ENCODE data around the gene LCA5. TPM values are rescaled to one million over a fixed set of nuclear protein-coding genes. Genes with fewer than 3 reads are reported as not detected.

LCA5 gene
- total RNA-seq, 2 donors from 2014 or later: 4.6 to 7.0 TPM

- H3K9me3 ChIP-seq: no peaks in the 10 kb centered on the region
Observed at GRCh38 chr6:79546186-79546585, 9.0 kb upstream of the LCA5 start.

GRCh38 chr6:79544939-79545450 lies 7.8 kb upstream of the LCA5 start:
- Histone ChIP-seq H3K9me3 (no peaks in the 10 kb centered on the region), H3K27ac (peak overlapping the region; percentile 33 to 62), H3K36me3 (no peaks in the 10 kb centered on the region), H3K4me1 (ENCODE audit: control insufficient read depth in 1 of 2, low read depth in 2 of 2) (peaks cover 13 to 30% of the 10 kb centered on the region in 2 donors), H3K27me3 (replicated peaks; ENCODE audit: insufficient read depth) (no peaks in the 10 kb centered on the region), H3K4me3 (peak overlapping the region; percentile 55)
- DNase-seq (ENCODE audit: low spot score): peak; percentile 54
- TF ChIP-seq, protein P1, sequence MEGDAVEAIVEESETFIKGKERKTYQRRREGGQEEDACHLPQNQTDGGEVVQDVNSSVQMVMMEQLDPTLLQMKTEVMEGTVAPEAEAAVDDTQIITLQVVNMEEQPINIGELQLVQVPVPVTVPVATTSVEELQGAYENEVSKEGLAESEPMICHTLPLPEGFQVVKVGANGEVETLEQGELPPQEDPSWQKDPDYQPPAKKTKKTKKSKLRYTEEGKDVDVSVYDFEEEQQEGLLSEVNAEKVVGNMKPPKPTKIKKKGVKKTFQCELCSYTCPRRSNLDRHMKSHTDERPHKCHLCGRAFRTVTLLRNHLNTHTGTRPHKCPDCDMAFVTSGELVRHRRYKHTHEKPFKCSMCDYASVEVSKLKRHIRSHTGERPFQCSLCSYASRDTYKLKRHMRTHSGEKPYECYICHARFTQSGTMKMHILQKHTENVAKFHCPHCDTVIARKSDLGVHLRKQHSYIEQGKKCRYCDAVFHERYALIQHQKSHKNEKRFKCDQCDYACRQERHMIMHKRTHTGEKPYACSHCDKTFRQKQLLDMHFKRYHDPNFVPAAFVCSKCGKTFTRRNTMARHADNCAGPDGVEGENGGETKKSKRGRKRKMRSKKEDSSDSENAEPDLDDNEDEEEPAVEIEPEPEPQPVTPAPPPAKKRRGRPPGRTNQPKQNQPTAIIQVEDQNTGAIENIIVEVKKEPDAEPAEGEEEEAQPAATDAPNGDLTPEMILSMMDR (IDR thresholded peaks at IDR 0.05): peak; percentile 56
- ATAC-seq (ENCODE audit: insufficient number of reproducible peaks, low FRiP score, low read depth): peak; percentile 99

More at GRCh38 chr6:79546186-79546585, 9.0 kb upstream of the LCA5 start:
- TF ChIP-seq, protein P1 (IDR thresholded peaks at IDR 0.05): no peak
- H3K27me3 ChIP-seq (replicated peaks; ENCODE audit: insufficient read depth): no peaks in the 10 kb centered on the region
- no peaks in the 10 kb centered on the region for H3K36me3 ChIP-seq
- peak overlapping the region; percentile 33 to 62 for H3K27ac ChIP-seq
- no peak for ATAC-seq (ENCODE audit: insufficient number of reproducible peaks, low FRiP score, low read depth)
- H3K4me3 ChIP-seq: no peak overlapping the region
- DNase-seq (ENCODE audit: low spot score): no peak
- peaks cover 13 to 30% of the 10 kb centered on the region in 2 donors for H3K4me1 ChIP-seq (ENCODE audit: control insufficient read depth in 1 of 2, low read depth in 2 of 2)

- Histone ChIP-seq H3K4me1 (ENCODE audit: control insufficient read depth in 1 of 2, low read depth in 2 of 2) (peaks cover 13 to 30% of the 10 kb centered on the region in 2 donors), H3K36me3 (no peaks in the 10 kb centered on the region), H3K27ac (peak overlapping the region; percentile 33 to 62), H3K4me3 (peak overlapping the region; percentile 55), H3K9me3 (no peaks in the 10 kb centered on the region), H3K27me3 (replicated peaks; ENCODE audit: insufficient read depth) (no peaks in the 10 kb centered on the region)
- no peak for ATAC-seq (ENCODE audit: insufficient number of reproducible peaks, low FRiP score, low read depth)
- no peak for DNase-seq (ENCODE audit: low spot score)
- TF ChIP-seq, protein P1 (IDR thresholded peaks at IDR 0.05): no peak
Observed at GRCh38 chr6:79544299-79544927, 7.2 kb upstream of the LCA5 start.

- Histone ChIP-seq H3K4me1 (ENCODE audit: control insufficient read depth in 1 of 2, low read depth in 2 of 2) (peaks cover 13 to 30% of the 10 kb centered on the region in 2 donors), H3K36me3 (no peaks in the 10 kb centered on the region), H3K27me3 (replicated peaks; ENCODE audit: insufficient read depth) (no peaks in the 10 kb centered on the region), H3K9me3 (no peaks in the 10 kb centered on the region), H3K27ac (peak overlapping the region; percentile 33 to 62), H3K4me3 (no peak overlapping the region)
- TF ChIP-seq, protein P1 (IDR thresholded peaks at IDR 0.05): no peak
- no peak for DNase-seq (ENCODE audit: low spot score)
- no peak for ATAC-seq (ENCODE audit: insufficient number of reproducible peaks, low FRiP score, low read depth)
Observed at GRCh38 chr6:79543886-79544285, 6.7 kb upstream of the LCA5 start.

GRCh38 chr6:79543411-79543810 lies 6.2 kb upstream of the LCA5 start:
- DNase-seq (ENCODE audit: low spot score) (no peak), ATAC-seq (ENCODE audit: insufficient number of reproducible peaks, low FRiP score, low read depth) (no peak)
- Histone ChIP-seq H3K4me1 (ENCODE audit: control insufficient read depth in 1 of 2, low read depth in 2 of 2) (peaks cover 13 to 30% of the 10 kb centered on the region in 2 donors), H3K27ac (no peak overlapping the region), H3K9me3 (no peaks in the 10 kb centered on the region), H3K36me3 (no peaks in the 10 kb centered on the region), H3K4me3 (no peak overlapping the region), H3K27me3 (replicated peaks; ENCODE audit: insufficient read depth) (no peaks in the 10 kb centered on the region)
- TF ChIP-seq, protein P1 (IDR thresholded peaks at IDR 0.05): no peak

Data from thoracic aorta (tissue), 2 donors.